HL-60/S4 treated with phorbol 12-myristate 13-acetate at 8.2 ng/mL for 4 days and 3 days (cell line): ENCODE results near the gene SLC25A6.
"Not testable (repeated sequence)": the region's sequence is repeated elsewhere in the genome, so short reads cannot be mapped to it uniquely, and the experiment has no call there.

ENCODE experiments used
- in situ Hi-C: fragments of 300-500 bp; cut with MboI; formaldehyde crosslinking; loops from 2 replicates; pipeline ENCODE4 v1.15.0; 2022; ENCODE audit warnings: low sequenced_read_pairs

Gene SLC25A6

GRCh38 chrX:1355131-1356046, 36.5 kb downstream of the SLC25A6 start:
- in situ Hi-C loops: no loop called here

DNA sequence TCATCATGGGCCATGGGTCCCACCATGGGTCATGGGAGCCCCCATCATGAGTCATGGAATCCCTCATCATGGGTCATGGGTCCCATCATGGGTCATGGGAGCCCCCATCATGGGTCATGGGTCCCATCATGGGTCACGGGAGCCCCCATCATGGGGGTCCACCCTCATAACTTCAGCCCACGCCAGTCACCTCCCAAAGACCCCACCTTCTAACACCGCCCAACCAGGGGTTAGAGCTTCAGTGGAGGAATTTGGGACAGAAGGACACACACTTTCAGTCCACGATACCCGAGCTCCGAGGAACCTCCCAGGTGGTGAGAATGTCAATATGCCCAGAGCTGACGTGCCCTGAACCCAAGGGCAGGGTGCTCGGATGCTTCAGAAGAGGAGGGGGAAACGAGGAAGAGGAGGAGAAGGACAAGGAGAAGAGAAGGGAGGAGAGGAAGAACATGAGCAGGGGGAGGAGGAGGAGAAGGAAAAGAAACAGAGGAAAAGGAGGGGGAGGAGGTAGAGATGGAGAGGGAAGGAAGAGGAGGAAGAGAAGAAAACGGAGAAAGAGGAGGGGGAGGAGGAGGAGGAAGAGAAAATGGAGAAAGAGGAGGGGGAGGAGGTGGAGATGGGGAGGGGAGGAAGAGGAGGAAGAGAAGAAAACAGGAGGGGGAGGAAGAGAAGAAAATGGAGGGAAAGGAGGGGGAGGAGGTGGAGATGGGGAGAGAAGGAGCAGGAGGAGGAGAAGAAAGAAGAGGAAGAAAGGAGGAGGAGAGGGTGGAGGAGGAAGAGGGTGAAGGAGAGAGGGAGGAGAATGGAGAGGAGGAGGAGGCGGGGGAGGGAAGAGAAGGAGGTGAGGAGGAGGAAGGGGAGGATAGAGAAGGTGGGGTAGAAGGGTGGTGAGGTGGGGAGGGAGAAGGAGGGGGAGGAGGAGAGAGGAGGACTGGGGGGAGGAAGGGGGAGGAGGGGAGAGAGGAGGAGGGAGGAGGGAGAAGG, 37.6 kb downstream of the SLC25A6 start:
- in situ Hi-C loops: no loop called here

DNA sequence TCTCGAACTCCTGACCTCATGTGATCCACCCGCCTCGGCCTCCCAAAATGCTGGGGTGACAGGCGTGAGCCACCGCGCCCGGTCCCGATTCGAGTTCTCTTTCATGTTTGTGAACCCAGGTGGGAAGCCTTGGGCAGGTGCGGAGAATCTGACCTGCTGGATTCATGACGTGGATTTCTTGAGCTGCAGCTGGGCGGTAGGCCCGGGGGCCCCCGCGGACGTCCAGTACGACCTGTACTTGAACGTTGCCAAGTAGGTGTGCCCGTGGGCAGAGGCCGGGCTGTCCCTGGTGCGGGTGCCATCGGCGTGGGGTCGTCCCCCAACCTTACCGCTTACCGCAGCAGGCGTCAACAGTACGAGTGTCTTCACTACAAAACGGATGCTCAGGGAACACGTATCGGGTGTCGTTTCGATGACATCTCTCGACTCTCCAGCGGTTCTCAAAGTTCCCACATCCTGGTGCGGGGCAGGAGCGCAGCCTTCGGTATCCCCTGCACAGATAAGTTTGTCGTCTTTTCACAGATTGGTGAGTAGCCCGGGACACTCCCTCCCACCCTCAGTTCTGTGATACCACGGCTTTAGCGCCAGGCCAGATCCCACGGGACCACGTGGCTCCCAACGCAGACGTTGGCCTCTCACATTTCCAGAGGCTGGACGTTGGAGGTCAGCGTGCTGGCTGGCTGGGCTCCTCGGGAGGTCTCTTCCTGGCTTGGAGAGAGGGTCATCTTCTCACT, 39.8 kb downstream of the SLC25A6 start:
- in situ Hi-C loops: no loop called here

- in situ Hi-C loops: not testable (repeated sequence)
These were observed 42.3 kb downstream of the SLC25A6 start for GRCh38 chrX:1349606-1350005.

DNA sequence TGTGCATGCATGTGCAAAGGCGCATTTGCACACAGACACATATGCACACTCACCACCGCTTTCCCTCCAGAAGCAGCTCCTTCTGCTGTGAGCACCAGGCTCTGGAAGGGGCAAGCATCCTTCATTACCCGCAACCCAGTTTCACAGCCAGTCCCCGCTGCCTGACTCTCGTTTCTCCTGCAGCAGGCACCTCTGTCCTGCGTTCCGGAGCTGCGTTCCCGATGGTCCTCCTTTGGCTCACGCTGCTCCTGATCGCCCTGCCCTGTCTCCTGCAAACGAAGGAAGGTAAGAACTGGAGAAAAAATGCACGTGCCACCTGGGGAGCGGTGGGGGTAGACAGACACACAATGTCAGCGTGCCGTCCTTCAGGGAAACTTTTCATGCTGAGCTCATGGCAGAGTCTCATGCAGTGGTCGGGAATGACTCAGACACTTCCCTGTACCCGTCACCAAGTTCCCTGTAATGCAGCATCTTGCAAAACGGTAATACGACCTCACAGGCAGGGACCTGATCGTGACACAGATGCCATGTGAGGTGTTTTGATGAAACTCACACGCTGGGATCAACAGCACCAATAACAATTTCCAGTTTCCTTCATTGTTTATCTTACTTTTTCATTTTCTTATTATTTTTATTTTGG, 50.2 kb downstream of the SLC25A6 start:
- in situ Hi-C loops: no loop called here

DNA sequence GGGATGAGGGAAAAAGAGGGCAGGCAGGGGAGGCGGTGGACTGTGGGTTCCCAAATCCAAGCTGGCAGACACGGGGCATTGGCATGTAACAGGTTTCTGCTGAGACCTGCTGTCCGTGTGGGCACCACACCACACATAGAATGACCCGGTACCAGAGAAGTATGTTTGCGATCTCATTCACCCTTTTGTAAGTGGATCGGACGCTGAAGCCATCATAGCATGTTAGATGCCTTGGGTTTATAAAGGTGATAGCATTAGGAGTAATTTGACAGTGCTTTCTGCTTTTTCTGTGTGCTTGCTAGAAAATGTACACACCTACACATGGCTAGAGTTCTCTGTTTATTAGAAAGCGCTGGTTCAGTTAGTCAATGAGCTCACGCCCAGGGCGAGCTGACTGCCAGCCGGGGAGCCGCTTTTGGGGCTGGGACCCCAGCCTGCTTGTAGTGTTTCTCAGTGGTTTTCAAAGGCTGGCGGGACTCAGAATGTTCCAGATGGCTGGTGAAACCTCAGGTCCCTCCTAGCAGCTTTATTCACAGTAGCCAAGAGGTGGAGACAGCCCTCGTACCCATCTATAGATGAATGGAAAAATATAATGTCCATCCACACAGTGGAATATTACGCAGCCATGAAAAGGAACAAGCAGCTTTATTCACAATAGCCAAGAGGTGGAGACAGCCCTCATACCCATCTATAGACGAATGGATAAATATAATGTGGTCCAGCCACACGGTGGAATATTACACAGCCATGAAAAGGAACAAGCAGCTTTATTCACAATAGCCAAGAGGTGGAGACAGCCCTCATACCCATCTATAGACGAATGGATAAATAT, 54.7 kb downstream of the SLC25A6 start:
- in situ Hi-C loops: no loop called here

DNA sequence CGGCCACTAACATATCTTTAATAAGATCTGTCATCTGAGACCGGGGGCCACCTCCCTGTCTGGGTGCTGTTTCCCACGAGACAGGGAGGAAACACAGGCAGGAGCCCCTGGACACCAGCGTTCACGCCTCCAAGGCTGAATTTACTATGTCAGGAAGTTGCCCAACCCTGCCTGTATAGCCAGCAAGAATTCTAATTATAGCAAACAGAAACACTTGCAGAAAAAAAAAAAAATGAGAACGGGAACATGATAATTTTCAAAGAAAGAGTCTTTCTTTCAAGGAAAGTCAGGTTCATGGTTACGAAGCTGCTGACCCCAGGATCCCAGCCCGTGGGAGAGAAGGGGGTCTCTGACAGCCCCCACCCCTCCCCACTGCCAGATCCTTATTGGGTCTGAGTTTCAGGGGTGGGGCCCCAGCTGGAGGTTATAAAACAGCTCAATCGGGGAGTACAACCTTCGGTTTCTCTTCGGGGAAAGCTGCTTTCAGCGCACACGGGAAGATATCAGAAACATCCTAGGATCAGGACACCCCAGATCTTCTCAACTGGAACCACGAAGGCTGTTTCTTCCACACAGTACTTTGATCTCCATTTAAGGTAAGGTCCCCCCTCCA, 55.5 kb downstream of the SLC25A6 start, which contains the start of gene IL3RA:
TSS of gene IL3RA (plus strand) at position 455 of the 613 bp plus-strand sequence. CDS start 4,981 bp downstream, outside the sequence.
- in situ Hi-C loops: no loop called here
